ENCODE results near the gene FARP2. TPM values are rescaled to one million over a fixed set of nuclear protein-coding genes. Genes with fewer than 3 reads are reported as not detected.
"Not testable (repeated sequence)": the region's sequence is repeated elsewhere in the genome, so short reads cannot be mapped to it uniquely, and the experiment has no call there.

The FARP2 gene
- 100 to 1,000 TPM in 1 of 12 donors, 10 to 100 TPM in 11; 30.2 to 179 (median 38.6) TPM for polyA plus RNA-seq (ENCODE audit: insufficient read length in 12 of 12)
- long read RNA-seq, donor 1, full-length matches to known transcripts, result 4 of 79 reads
- long read RNA-seq, donor 1, partial matches to known transcripts, result 56 of 79 reads
- long read RNA-seq, donor 1, other reads (novel, unspliced or antisense), result 19 of 79 reads
- long read RNA-seq, donor 2, partial matches to known transcripts, result 5 of 7 reads
- long read RNA-seq, donor 2, other reads (novel, unspliced or antisense), result 0 of 7 reads
- long read RNA-seq, donor 3, full-length matches to known transcripts, result 3 of 9 reads
- long read RNA-seq, donor 3, partial matches to known transcripts, result 6 of 9 reads
- long read RNA-seq, donor 3, other reads (novel, unspliced or antisense), result 0 of 9 reads
- long read RNA-seq, donor 4, full-length matches to known transcripts, result 2 of 32 reads
- long read RNA-seq, donor 4, partial matches to known transcripts, result 19 of 32 reads
- long read RNA-seq, donor 4, other reads (novel, unspliced or antisense), result 11 of 32 reads
- long read RNA-seq, donor 5, partial matches to known transcripts, result 206 of 284 reads
- long read RNA-seq, donor 5, other reads (novel, unspliced or antisense), result 75 of 284 reads
- long read RNA-seq, donor 6, partial matches to known transcripts, result 28 of 51 reads
- long read RNA-seq, donor 6, other reads (novel, unspliced or antisense), result 23 of 51 reads
- long read RNA-seq, donor 7, partial matches to known transcripts, result 0 of 26 reads
- long read RNA-seq, donor 7, other reads (novel, unspliced or antisense), result 26 of 26 reads
- long read RNA-seq, donor 8, partial matches to known transcripts, result 43 of 168 reads
- long read RNA-seq, donor 8, other reads (novel, unspliced or antisense), result 124 of 168 reads
- long read RNA-seq, donor 9, partial matches to known transcripts, result 5 of 5 reads
- long read RNA-seq, donor 9, other reads (novel, unspliced or antisense), result 0 of 5 reads
- long read RNA-seq, donor 10, partial matches to known transcripts, result 222 of 267 reads
- long read RNA-seq, donor 10, other reads (novel, unspliced or antisense), result 44 of 267 reads
- long read RNA-seq, donor 11, result 0 reads

DNA sequence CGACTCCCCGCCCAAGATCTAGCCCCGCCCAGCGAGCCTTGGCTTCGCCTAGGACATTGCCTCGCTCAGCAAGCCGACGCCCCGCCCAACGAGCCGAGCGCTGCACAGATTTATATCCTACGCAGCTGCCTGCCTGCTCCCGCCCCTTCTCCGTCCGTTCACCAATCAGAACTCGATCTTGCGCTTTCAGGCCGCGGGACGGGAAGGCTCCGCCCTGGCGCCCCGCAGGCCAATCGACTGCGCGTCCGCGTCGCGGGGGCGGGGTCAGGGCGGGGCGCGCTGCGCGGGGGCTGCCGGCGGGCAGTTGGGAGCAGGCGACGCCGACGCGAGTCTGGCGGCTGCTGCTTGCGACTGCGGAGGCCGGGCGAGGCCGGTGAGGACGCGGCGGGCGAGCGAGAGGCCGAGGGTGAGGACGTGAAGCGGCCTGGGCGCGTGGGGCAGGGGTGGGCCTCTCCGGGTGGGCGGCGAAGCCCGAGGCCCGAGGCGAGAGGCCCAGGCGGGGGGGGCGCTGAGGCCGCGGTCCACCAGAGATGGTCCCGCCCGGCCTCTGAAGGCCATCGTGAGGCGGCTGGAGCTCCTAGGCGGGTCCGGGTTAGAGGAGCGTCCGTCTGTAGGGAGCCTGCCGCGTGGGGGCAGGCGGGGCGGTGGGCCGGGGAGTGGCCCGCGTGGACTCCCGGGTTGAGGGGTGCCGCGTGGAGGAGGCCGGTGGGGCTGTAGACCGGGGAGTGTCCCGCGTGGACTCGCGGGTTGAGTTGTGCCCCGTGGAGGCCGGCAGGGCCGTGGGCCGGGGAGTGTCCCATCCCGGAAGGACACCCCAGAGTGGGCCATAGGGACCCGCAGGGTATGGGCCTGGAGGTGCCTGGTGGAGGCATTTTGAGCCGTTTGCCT lies at the start of gene FARP2:
Gene FARP2, plus strand, starts transcription at position 303 of the 888 bp plus-strand sequence. CDS start 16,823 bp downstream, outside the sequence.
- peak; percentile 98 for DNase-seq

GRCh38 chr2:241307055-241307454 lies 49.0 kb upstream of the FARP2 start:
- no peak for DNase-seq

DNA sequence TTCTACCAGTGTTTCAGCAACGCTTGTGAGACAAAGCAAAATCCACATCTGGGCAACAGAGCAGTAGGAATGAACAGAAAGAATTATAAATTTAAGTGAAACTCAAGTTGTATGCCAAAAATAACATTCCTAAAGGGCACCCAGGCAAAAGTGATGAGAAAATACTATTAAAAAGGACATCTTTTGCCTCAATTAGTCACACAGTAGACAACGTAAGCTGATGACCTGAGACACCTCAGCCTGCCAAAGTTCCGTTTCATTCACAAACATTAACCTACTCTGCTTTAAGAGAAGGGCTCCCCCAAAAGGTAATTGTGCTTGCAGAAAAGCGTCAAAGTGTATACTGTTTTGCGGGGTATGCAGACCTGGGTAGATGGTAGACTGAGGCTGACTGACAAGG lies 47.8 kb upstream of the FARP2 start:
- DNase-seq, result no peak

GRCh38 chr2:241308832-241309500 lies 47.1 kb upstream of the FARP2 start:
- DNase-seq, result no peak

- DNase-seq, result no peak
These were observed 46.4 kb upstream of the FARP2 start for GRCh38 chr2:241309684-241310117.

DNA sequence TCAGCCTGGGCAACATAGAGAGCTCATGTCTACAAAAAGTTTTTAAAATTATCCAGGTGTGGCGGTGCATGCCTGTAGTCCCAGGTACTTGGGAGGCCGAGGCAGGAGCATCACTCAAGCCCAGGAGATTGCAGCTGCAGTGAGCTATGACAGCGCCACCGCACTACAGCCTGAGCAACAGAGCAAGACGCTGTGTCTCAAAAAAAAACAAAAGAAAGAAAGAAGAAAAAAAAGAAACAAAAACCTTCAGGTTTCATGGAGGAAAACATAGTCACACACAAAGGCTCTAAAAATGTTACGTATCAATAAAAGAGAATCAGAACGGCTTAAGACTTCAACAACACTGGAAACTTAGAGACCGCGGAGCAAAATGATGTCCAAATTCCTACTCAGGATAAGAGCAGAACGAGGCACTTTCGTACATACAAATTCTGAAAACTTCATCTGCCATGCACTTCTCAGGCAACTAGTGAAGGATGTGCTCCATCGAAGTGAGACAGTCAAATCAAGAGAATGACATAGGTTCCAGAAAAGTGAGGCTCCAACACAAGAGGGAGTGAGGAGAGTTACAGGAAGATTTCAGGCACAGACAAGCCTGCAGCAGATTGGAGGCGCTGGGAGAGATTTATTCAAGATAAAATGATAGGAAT lies 45.0 kb upstream of the FARP2 start:
- DNase-seq, result no peak

DNA sequence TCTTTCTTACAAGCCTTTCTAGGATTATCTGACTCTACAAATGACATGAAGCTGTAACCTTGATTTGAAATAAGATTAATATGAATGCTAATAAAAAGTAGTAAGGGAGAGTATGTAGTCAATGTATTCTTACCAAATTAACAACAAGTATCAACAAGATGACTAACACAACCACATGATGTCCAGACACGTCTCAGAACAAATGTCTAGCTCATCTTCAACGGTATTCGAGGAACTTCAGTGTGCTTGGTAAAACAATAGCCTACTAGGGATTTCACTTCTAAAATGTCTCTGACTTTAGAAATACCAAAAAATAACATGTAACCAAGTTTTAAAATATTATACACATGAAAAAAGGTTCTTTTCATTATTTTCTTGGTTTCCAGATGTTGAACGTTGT lies 44.0 kb upstream of the FARP2 start:
- DNase-seq, result no peak

DNA sequence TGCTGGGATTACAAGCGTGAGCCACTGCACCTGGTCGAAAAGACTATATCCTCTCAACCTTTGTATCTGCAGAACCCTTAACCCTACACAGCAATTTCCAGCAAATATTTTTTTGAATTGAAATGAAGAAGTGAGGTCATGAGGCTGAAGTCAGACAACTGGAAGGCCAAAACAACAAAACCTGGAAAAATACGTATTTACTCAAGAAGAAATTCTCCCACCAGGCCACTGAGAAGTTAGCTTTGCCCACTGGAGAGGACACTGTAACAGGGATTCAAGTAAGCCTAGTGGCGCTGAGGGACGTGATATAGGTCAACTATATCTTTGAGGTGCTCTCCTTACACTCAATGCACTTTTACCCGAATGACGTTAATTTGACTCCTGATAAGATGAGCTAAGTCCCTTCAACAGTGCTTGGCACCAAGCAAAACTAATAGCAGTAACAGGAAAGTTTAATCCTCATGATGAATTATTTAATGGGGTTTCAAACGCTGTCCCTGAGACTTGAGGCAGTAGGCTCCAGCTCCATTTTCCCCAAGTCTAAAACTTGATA lies 42.5 kb upstream of the FARP2 start:
- no peak for DNase-seq

GRCh38 chr2:241314226-241315092 lies 41.6 kb upstream of the FARP2 start:
- DNase-seq, result peak; percentile 56

- peak; percentile 100 for DNase-seq
These were observed 40.8 kb upstream of the FARP2 start, which contains the start of gene HDLBP for GRCh38 chr2:241315093-241315878. Gene HDLBP, minus strand, starts transcription at chr2:241315672. Its CDS starts 48,803 bp downstream, at chr2:241266869.

DNA sequence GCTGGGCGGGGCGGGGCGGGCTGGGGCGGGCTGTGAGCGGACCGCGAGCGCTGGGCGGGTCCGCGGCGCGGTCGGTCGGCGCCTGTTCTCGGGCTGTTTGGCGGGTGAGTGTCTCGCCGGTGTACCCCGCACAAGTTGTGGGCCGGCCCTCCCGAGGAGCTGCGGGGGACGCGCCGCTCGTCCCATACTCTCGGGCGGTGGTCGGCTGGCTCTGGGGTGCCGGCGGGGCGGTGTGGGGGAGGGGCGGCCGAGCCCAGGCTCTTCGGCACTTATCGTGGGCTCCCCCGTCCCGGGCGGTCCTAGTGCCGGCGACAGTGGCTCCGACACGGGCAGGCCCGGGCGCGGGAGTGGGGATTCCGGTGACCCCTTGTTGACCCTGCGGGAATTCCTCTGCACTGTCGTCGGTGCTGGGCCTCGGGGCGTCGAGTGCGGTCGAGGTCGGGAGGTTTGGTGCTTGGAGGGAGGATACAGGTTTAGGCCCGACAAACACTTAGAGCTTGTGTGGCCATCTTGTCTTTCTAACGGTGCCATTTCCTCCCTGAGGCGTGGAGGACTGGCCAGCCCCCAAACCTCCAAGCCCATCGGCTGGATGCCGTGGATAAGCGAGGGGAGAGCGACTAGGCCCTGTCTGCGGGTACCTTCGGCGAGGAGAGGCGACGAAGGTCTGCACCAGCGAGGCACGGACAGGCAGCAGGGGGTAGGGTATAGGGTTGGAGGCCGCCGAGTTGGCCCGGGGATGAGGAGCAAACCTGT lies 40.0 kb upstream of the FARP2 start, which contains the start of gene SEPTIN2:
Gene SEPTIN2, plus strand, starts transcription at position 47 of the 753 bp plus-strand sequence. CDS start 8,308 bp downstream, outside the sequence.
- peak; percentile 76 for DNase-seq

- no peak for DNase-seq
These were observed 39.3 kb upstream of the FARP2 start for GRCh38 chr2:241316825-241317224.

DNA sequence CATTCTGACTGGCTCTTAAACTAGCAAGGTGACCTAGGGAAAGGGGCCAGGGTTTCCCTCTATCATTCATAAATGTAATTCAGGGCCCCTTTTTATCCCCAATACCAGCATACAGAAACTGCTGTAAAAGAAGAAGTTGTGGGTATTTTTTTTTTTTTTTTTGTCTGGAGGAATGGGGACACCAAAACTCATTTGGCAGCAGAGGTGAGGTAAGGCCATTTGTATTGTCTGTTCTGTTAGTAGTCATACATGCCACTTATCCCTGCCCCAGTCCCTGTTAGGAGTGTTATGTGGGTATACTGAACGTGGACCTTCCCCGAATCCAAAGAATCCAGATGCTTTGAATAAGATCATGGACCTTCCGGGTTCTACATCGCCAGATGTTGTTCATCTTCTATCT lies 38.7 kb upstream of the FARP2 start:
- DNase-seq, result no peak

DNA sequence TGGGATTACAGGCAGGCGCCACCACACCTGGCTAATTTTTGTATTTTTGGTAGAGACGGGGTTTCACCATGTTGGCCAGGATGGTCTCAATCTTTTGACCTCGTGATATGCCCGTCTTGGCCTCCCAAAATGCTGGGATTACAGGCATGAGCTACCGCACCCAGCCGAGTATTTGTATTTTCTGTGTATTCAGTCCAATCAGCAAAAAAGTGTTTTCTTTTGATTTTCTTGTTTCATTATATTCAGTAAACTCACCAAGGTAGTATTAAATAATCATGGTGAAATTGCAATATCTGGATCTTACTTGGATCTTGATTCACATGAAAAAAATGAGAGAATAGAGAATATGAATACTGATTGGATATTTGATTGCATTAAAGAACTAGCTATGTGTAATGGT lies 37.3 kb upstream of the FARP2 start:
- not testable (repeated sequence) for DNase-seq

DNA sequence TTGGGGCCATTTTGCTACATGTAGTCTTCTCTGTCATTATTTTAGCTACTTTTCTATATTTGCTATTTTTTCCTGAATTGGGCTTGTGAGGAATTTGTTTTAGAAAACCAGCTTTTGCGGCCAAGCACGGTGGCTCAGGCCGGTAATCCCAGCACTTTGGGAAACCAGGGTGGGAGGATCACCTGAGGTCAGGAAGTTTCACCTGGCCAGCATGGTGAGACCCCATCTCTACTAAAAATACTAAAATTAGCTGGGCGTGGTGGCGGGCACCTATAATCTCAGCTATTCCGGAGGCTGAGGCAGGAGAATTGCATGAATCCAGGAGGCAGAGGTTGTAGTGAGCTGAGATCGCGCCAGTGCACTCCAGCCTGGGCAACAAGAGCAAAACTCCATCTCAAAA lies 35.7 kb upstream of the FARP2 start:
- no peak for DNase-seq

- DNase-seq, result no peak
These were observed 35.1 kb upstream of the FARP2 start for GRCh38 chr2:241321033-241321432.

DNA sequence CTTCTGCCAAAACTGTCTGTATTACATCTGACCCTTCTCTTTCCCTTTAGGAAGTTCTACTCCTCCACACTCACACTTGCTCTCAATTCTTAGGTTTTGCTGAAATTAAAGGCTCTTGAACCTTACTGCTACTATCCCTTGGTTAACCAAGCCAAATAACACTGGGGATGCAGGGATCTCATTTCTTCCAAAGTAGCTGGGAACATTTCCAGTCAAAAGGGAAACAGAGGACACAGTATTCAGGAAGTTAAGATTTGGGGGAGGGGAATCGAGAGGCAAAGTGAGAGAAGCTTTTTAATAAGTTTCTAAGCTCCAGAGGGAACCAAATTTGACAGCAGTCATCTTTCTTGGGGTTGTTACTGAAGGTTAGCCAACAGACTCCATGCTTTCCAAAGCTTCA lies 34.2 kb upstream of the FARP2 start:
- DNase-seq, result peak; percentile 21
